Measurements from ENCODE around the gene TMEM121B. TPM values are rescaled to one million over a fixed set of nuclear protein-coding genes. Genes with fewer than 3 reads are reported as not detected.
A peak's percentile ranks its signal among the peaks of the same experiment; 100 is the strongest.

Gene TMEM121B
- total RNA-seq, 1 donor from 2014 or later: 0.11 TPM

GRCh38 chr22:17159504-17159951 is 38.4 kb upstream of the TMEM121B start:
- no peaks in the 10 kb centered on the region for H3K9me3 ChIP-seq
- H3K4me1 ChIP-seq: peaks cover 9 to 20% of the 10 kb centered on the region in 2 donors
- TF ChIP-seq CTCF (IDR thresholded peaks at IDR 0.05): no peak
- intact Hi-C loops (cut with DNase I): loop anchor here (1.0 to 5.0 kb wide), 3 partner anchors 12 to 478 kb away; partner anchors contain the start of gene BCL2L13
- DNase-seq (ENCODE audit: low spot score in 2 of 2): peak in 1 of 2 donors; percentile 76
- no peaks in the 10 kb centered on the region for H3K27me3 ChIP-seq
- H3K4me3 ChIP-seq: peak overlapping the region; percentile 73 to 81
- peak overlapping the region; percentile 90 for H3K27ac ChIP-seq
- H3K36me3 ChIP-seq: no peaks in the 10 kb centered on the region

DNA sequence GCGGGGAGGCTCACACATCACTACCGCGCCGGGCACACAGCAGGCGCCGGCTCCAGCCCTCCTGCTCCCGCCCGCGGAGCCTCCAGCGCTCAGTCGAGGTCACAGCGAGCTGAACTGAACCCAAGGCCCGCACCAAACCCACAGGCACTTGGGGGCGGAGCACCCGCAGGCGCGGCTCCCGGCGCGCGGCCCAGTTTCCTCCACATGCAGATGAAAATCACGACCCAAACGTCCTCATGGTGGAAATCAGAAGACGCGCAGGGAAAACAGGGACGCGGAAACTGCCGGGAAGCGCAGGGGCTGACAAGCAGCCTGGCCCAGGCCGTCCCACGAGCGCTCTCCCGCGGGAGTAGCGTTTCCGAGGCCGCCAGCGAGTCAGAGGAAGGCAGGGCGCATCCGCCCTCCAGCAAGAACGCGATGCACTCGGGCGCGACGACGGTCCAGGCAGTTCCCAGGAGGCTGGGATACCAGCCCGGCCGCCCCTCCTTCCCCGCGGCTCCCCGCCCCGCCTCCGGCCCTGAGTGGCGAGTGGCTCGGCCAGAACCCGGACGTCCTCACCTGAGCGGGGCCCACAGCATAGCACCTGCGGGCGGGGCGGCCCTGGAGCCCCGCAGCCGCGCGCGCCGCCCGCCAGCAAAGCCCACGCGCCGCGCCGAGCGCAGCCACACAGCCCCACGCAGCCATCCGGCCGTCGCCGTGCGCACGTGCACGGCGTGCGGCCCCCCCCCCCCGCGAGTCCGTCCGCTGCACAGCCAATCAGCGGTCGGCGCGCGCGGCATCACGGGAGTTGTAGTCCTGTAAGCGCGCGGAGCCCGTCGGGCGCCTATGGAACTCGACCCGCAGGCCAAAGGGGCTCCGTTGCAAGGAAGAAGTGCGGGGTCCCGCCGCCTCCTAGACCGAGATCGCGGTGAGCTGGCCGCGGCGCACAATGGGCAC is 37.7 kb upstream of the TMEM121B start, which contains the start of gene HDHD5:
Gene HDHD5, minus strand, starts transcription at position 710 of the 936 bp plus-strand sequence. Its CDS starts 26 bp downstream, at position 684.
- Histone ChIP-seq H3K36me3 (no peaks in the 10 kb centered on the region), H3K4me1 (peaks cover 9 to 20% of the 10 kb centered on the region in 2 donors), H3K27ac (peak within 1 kb of the TSS; percentile 90), H3K4me3 (peak within 1 kb of the TSS; percentile 73 to 81), H3K9me3 (no peaks in the 10 kb centered on the region), H3K27me3 (no peaks in the 10 kb centered on the region)
- intact Hi-C loops (cut with DNase I): loop anchor here (1.0 to 5.0 kb wide), 3 partner anchors 12 to 478 kb away; partner anchors contain the start of gene BCL2L13
- DNase-seq (ENCODE audit: low spot score in 2 of 2): peak; percentile 31 to 93
- TF ChIP-seq CTCF (IDR thresholded peaks at IDR 0.05): no peak

- no peaks in the 10 kb centered on the region for H3K9me3 ChIP-seq
- no peaks in the 10 kb centered on the region for H3K27me3 ChIP-seq
- TF ChIP-seq CTCF (IDR thresholded peaks at IDR 0.05): no peak
- DNase-seq (ENCODE audit: low spot score in 2 of 2): no peak
- intact Hi-C loops (cut with DNase I): loop anchor here (5.0 kb wide), 1 partner anchor 479 kb away; the partner anchor contains the start of gene BCL2L13
- H3K4me1 ChIP-seq: peaks cover 9 to 20% of the 10 kb centered on the region in 2 donors
- H3K4me3 ChIP-seq: peak overlapping the region; percentile 73 to 81
- peak overlapping the region; percentile 90 for H3K27ac ChIP-seq
- no peaks in the 10 kb centered on the region for H3K36me3 ChIP-seq
Measured at GRCh38 chr22:17158176-17158567, 37.0 kb upstream of the TMEM121B start.

GRCh38 chr22:17157714-17158113 is 36.6 kb upstream of the TMEM121B start:
- no peak overlapping the region for H3K27ac ChIP-seq
- H3K4me3 ChIP-seq: peak overlapping the region; percentile 73 to 81
- no peaks in the 10 kb centered on the region for H3K9me3 ChIP-seq
- H3K27me3 ChIP-seq: no peaks in the 10 kb centered on the region
- intact Hi-C loops (cut with DNase I): loop anchor here (5.0 kb wide), 1 partner anchor 480 kb away; the partner anchor contains the start of gene BCL2L13
- TF ChIP-seq CTCF (IDR thresholded peaks at IDR 0.05): no peak
- H3K4me1 ChIP-seq: peaks cover 9 to 20% of the 10 kb centered on the region in 2 donors
- DNase-seq (ENCODE audit: low spot score in 2 of 2): no peak
- no peaks in the 10 kb centered on the region for H3K36me3 ChIP-seq

GRCh38 chr22:17155941-17156340 is 34.8 kb upstream of the TMEM121B start:
- H3K36me3 ChIP-seq: no peaks in the 10 kb centered on the region
- H3K4me3 ChIP-seq: no peak overlapping the region
- intact Hi-C loops (cut with DNase I): loop anchor here (5.0 kb wide), 1 partner anchor 481 kb away; the partner anchor contains the start of gene BCL2L13
- H3K27ac ChIP-seq: no peak overlapping the region
- no peaks in the 10 kb centered on the region for H3K27me3 ChIP-seq
- no peak for DNase-seq (ENCODE audit: low spot score in 2 of 2)
- peaks cover 9 to 20% of the 10 kb centered on the region in 2 donors for H3K4me1 ChIP-seq
- no peak for TF ChIP-seq CTCF (IDR thresholded peaks at IDR 0.05)
- no peaks in the 10 kb centered on the region for H3K9me3 ChIP-seq

All from ascending aorta (tissue), 2 donors.